Right hindlimb (tissue), 1 donor: ENCODE results near the gene NEAT1.
"Not testable (repeated sequence)": the region's sequence is repeated elsewhere in the genome, so short reads cannot be mapped to it uniquely, and the experiment has no call there.

Experiments used
- DNase-seq: peaks from one replicate; pipeline ENCODE4 v3.0.0-alpha.2; 2018

The NEAT1 gene

DNA sequence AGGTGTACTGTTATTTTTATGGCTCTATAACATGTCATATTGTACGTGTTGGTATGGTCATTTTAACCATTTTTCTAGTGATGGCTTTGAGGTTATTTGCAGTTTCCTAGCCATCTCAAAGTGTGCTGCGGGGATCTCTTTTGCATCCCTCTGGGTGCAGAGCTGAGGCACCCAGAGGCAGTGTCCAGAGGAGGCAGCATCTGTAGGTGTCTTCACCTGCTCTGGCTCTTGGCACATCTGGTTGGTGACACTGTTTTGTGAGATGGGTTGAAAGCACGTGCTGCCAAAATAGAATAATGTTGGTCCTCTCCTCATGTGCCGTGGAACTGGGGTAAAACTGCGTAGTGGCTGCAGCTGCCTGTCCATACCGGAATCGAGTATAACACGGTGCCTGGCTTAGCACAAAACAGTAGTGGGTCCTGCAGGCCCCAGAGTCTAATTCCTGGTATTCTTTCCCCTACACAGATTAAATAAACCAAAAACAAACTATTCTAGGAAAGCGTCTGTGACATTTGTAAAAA, 12.9 kb downstream of the NEAT1 start:
- no peak for DNase-seq

DNA sequence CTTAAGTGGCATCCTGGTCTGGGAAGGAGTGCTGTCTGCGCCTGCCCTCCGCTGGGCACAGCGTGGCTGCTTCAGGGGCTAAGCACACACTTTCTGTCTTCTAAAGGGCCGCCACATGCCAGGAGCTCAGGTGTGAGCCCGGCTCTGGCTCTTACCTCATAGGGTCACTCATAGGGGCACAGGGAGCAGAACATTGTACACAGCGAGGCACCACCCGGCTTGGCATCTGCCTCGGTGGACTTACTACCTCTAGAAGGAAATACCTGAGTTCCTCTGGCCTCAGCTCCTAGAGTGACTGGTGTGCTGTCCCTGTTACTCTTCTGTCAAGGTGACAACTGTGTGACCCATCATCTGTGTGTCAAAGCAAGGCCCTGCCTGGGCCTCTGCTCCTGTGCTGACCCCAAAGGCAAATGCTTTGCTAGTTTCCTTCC, 13.4 kb downstream of the NEAT1 start:
- no peak for DNase-seq

DNA sequence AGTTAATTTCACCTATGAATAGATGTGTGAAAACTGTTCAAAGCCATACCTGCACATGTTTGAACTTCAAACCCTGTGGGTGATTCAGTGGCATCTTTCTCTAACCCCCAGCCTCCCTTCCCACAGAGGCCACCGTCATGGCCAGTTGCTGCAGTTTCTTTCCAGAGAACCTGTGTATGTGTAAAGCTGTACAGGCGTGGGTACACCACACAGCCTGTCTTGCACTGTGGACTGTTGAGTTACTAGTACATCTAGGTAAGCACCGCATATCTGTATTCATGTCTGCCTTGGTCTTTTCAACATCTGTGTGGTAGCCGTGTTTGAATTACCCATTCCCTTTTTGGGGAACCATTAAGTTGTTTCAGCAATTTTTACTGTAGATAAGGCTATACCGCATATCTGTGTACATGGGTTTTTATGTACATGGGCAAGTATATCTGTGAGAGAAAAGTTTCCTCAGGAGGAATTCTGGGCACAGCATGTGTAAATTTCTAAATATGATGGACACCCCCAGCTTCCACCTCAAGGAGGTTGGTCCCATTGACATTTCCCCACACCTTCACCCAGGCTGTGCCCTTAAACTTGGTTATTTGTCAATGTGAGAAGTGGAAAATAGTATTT, 13.9 kb downstream of the NEAT1 start:
- no peak for DNase-seq

DNA sequence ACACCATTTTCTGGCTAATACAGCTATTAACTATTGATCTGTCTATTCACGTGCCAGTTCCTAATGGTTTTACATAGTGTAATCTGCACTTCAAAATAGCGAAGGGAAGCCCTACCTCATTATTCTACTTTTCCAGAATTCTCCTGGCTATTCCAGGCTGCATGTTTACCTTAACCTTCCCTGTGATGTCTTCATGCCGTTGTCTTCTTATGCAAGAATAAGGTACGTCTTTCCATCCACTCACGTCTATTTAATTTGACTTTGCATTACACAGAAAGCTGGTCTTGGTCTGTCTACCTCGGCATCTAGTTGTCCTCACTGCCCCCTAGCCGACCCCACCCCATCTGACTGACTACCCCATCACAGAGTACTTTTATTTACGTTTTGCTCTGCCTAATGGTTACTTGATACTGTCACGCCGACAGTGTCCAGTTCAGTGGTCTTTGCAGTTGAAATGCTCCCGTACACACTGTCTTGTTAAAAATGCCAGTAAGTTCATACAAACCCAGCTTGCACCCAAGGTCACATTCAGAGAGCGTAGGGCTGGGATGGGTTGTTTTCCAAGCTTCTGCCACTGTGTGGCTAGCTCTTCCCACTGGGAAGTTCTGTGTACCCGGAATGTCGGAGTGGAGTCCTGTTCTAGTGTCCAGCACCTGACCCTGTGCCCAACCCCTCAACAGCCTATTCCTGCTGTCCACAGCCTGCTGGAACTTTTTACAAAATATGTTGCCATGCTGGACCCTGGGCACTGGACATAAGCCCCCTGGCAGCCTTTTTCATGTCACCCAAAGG, 15.0 kb downstream of the NEAT1 start:
- no peak for DNase-seq

DNA sequence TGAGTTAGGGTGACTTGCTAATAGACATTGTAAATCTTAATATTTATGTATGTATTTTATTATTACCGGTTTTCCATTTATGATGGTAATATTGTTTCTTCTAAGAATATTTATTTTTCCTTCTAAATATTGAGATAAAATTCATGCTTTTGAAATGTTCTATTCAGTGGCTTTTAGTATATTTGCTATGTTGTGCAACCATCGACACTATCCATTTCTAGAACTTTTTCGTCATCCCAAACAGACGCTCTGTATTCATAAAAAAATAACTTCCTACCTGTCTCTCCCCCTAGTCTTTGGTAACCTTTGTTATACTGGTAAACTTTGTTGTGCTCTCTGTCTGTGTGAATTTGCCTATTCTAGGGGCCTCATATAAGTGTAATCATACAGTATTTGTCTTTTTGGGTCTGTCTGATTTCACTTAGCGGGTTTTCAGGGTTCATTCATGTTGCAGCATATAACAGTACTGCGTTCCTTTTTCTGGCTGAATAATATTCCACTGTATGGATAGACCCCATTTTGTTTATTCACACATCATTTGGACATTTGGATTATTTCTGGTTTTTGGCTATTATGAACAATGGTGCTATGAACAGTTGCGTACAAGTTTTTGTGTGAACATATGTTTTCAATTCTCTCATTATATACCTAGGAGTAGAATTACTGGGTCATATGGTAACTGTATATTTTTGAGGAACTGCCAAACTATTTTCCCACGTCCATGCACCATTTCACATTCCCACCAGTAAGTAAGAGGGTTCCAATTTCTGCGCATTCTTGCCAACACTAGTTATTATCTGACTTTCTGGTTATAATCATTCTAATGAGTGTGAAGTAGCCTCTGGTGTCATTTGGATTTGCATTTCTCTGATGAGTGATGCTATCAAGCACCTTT, 15.9 kb downstream of the NEAT1 start:
- DNase-seq: no peak

DNA sequence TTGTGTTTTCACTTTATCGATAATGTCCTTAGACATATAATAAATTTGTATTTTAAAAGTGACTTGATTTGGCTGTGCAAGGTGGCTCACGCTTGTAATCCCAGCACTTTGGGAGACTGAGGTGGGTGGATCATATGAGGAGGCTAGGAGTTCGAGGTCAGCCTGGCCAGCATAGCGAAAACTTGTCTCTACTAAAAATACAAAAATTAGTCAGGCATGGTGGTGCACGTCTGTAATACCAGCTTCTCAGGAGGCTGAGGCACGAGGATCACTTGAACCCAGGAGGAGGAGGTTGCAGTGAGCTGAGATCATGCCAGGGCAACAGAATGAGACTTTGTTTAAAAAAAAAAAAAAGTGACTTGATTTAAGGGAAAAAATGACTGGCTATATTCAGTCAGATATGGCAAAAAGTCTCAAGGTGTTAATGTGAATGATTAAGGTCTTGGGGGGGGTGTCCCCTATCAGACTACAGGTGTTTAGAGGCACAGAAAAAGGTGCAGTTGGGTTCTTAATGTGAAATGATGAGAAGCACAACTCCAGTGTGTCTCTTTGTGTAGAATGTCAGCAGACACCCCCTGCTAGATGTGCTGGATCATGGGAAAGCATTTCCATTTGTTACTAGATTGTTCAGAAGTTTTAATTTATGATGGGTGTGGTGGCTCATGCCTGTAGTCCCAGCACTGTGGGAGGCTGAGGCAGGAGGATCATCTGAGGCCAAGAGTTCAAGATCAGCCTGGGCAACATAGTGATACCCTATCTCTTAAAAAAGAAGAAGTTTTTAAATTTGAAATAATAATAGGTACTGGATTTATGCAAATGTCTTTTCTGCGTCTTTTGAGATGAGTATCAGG, 17.0 kb downstream of the NEAT1 start:
- DNase-seq: no peak

DNA sequence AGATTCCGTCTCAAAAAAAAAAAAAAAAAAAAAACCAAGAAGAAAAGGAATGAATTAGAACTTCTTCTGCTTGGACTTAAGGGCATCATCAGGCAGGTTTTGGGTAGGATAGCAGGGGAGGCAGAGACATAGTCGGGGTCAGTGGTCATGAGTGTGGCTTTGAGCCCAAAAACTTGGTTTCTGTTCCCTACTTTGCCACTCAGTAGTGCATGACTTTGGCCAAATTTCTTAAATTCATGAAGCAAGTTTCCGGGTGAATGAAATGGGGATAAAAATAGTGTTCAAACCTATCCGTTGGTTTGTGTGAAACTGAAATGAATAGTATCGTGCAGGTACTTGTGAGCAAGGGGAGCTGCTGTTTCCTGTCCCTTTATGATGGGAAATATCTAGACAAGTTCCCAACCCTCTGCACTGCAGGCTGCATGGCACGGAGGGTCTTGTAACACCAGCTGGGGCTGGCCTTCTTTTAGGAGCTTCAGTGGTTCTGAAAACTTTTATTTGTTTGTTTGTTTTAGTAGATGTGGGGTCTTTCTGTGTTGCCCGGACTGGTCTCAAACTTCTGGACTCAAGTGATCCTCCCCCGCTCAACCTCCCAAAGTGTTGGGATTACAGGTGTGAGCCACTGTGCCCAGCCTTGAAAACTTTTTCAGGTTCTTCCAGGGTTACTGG, 18.4 kb downstream of the NEAT1 start:
- no peak for DNase-seq

DNA sequence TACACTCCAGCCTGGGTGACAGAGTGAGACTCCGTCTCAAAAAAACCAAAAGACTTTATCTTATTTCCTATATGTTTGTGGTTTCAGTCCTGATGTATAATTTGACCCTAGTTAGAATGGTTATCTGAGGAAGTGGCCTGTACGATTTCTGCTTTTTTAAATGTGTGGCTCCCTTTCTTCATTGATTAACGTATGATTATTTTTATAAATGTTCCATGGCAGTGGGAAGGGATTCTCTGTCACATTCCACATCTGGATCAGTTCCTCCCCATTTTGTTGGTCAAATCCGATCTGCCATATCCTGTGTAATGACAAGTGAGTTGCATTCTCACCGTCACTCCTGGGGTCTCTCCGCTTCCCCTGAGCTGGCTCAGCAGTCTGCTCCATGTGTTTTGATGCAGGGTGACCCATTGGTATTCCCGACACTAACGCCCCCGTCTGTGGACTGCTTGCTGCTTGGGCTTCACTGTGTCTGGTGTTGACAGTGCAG, 20.3 kb downstream of the NEAT1 start:
- DNase-seq: no peak

DNA sequence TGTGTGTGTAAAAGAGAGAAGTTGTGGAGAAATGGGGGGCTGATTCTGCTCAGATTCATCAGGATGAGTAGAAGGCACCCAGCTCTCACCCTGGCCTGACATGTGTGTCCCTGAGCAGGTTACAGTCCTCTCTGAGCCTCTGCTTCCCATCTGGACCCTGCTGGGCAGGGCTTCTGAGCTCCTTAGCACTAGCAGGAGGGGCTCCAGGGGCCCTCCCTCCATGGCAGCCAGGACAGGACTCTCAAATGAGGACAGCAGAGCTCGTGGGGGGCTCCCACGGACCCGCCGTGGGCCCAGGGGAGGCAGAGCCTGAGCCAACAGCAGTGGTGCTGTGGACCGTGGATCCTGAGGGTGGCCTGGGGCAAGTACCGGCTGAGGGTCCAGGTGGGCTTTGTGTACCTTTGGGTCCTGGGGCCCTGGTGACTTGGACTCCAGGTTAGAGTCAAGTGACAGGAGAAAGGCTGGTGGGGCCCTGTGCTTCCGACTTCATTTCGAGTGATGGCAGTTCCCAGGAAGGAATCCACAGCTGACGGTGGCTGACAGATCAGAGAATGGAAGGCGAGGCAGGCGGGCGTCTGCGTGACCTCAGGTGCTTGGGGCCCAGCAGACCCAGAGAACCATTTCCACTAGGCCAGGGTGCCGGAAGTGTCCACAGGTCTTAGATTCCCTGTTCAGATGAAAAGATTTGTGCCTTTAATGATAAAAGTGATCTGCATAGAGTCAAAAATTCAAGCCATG, 21.9 kb downstream of the NEAT1 start:
- no peak for DNase-seq

DNA sequence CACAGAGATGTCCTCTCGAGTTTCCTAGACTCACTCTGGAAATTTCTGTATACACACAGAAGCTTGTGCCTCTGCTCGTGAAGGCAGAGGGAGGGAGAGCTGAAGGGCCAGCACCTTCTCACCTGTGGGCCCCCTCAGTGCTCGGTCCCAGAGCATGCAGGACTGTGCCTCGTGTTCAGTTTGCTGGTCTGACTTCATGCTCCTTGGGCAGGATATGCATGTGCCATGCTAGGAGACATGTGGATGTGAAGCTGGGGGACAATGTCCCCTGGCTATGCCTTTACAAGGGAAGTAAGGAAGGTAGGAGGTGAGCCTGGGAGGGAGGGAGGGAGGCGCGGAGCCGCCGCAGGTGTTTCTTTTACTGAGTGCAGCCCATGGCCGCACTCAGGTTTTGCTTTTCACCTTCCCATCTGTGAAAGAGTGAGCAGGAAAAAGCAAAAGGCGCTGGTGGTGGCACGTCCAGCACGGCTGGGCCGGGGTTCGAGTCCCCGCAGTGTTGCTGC, 22.6 kb downstream of the NEAT1 start:
- DNase-seq: no peak

DNA sequence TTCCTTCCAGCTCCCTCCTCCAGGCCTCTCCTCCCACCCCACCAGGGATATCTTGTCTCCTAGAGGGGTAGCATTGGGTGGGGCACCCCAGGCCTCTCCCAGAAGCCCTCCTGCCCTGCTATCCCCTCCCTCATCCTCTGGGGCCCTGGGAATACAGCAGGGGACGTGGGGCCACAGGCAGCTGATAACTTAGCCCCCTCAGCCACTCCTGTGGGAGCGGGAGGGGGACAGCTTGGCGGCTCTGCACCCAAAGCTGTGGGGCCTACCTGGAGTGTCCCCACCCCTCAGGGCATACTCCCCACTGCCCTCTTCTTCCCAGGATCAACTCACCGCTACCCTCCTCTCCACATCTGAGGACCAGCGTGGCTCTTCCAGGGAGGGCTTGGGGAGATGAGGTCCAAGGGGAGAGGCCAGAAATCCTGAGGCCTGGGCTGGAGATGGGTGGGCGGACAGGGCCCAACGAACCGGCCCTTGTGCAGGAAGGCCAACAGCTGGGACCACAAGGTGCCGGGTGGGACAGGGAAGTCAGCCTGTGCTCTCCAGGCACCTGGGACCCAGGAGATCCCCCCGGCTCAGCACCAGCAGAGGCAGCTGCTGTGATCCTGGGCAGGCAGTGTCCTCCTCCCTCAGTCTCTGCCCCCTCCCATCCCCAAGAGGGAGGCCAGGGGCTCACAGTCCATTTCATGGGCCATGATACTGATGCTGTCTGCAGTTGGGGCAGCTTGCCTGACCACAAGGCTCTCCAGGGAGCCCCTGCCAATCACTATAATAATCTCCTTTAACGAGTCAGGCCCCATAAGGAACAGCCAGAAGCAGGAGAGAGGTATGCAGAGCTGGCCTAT, 23.2 kb downstream of the NEAT1 start:
- DNase-seq: no peak

DNA sequence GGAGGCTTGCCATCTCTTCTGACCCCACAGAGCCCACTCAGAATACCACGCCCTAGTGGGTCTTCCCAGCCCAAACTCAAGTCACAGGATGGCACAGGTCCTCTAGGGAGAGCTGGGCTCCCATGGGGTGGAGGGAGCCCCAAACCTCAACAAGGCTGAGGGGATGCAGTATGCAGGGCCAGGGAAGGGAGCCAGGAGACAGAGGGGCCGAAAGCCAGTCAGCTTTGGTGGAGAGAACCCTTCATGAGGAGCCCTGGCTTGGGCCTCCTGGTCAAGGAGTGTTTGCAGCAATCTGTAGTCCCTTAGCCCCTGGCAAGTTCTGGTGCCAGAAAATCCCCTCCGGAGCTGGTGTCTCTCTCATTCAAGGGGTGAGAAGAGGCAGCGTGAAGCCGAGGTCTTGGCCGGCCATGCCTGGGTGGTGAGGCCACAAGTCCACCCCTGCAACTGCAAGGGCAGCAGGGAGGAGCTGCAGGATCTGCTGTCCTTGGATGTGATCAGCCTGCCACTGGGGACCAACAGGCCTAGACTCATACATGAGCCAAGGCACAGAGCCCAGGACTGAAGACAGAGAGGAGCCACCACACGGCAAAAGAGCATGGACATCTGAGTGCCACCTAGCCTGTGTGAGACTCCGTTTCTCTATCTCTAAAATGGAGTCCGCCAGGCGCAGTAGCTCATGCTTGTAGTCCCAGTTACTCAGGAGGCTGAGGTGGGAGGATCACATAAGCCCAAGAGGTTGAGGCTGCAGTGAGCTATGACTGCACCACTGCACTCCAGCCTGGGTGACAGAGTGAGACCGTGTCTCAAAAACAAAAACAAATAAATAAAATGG, 24.1 kb downstream of the NEAT1 start:
- no peak for DNase-seq

DNA sequence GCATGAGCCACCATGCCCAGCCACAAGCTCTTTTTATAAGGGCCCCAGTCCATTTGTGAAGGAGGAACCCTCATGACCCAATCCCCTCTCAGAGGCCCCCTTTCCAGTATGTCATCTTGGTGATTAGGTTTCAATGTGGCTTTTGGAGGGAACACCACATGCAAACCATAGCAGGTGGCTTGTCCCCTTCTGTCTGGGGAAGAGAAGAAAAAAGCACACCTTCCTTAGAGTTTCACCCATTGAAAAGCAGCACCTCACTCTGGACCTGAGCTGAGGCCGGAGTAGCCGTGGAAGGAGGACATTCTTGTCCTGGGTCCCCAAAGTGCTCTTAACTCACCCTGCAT, 25.4 kb downstream of the NEAT1 start:
- no peak for DNase-seq

DNA sequence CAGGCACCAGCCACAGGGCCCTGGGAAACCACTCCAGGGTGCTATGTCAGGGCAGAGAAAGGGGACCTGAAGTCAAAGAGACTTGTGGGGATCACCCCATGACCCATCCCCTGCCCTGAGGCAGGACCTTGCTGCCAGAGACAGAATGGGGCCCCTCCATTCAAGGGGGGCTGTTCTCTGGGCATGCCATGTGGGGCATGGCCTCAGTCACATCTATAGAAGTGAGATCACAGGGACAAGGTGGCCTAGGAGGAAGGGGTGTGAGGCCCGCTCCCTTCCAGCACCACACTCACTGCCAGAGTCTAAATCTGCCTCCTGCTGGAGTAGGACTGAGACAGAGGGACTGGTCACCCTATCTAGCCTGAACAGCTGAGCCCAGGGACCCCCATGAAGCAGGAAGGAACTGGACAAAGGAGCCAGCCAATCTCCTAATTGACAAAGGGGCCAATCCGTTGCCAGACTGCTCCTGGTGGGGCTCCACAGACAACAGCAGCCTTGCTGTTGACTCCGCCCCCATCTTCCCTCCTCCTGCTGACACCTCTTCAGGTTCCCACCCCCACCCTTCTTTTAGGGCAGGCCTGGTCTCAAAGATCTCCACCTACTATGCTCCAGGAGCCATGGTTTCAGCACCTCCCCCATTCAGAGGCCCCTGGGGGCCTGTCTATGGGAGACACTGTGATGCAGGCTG, 26.0 kb downstream of the NEAT1 start:
- DNase-seq: no peak

DNA sequence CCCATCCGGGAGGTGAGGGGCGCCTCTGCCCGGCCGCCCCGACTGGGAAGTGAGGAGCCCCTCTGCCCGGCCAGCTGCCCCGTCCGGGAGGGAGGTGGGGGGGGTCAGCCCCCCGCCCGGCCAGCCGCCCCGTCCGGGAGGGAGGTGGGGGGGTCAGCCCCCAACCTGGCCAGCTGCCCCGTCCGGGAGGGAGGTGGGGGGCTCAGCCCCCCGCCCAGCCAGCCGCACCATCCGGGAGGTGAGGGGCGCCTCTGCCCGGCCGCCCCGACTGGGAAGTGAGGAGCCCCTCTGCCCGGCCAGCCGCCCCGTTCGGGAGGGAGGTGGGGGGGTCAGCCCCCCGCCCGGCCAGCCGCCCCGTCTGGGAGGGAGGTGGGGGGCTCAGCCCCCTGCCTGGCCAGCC, 28.7 kb downstream of the NEAT1 start:
- DNase-seq: not testable (repeated sequence)

DNA sequence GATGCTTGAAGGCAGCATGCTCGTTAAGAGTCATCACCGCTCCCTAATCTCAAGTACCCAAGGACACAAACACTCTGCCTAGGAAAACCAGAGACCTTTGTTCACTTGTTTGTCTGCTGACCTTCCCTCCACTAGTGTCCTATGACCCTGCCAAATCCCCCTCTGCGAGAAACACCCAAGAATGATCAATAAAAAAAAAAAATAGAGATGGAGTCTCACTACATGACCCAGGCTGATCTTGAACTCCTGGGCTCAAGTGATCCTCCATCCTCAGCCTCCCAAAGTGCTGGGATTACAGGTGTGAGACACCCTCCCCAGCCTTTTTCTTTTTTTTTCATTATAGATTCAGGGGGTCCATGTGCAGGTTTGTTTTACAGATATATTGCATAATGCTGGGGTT, 29.7 kb downstream of the NEAT1 start:
- DNase-seq: not testable (repeated sequence)

DNA sequence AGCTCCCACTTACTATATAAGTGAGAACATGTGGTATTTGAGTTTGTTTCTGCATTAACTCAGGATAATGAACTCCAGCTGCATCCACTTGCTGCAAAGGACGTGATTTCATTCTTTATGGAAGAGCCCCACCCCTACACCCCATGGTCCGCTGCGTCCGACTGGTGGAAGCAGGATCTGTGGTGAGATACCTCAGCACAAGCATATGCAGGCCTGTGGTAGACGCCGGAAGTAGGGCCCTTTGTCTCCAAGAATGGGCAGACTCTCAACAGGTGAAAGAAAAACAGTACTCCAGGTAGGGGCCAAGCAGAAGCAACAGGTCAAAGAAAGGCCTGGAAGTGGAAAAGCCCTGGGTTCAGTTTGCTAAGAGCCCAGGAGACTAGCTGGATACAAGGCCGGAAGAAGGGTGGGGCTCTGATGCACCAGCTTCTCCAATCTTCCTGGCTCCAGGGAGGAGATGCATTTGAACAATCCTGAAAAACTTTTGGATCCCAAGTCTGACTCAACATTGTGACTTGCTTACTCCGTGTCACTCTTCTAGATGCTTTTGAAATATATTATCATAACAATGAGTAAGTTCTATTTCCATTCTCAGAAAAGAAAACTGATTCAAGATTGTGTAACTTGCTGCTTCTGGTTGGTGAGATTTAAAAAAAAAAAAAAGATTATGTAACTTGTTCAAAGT, 30.4 kb downstream of the NEAT1 start:
- DNase-seq: peak; percentile 82

DNA sequence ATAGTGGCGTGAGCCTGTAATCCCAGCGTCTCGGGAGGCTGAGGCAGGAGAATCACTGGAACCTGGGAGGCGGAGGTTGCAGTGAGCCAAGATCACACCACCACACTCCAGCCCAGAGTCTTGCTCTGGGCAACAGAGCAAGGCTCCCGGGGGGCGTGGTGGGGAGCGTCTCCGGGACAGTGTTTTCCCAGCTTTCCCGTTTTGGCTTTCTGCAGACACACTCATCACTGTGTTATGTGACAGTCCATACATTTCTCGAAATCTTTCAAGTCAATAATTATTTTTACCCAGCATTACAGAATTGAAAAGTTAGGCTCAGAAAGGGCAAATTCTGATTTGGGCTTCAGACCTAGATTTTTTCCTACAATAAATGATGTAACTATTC, 31.7 kb downstream of the NEAT1 start:
- DNase-seq: no peak
